HG02610 (cell line): ENCODE results near the gene GSPT1.
A peak's percentile ranks its signal among the peaks of the same experiment; 100 is the strongest.
"Not testable (repeated sequence)": the region's sequence is repeated elsewhere in the genome, so short reads cannot be mapped to it uniquely, and the experiment has no call there.

Source experiments
- ATAC-seq: cut with Tn5 transposase; IDR thresholded peaks from one replicate; pipeline ENCODE4 v1.9.1; 2021; ENCODE audit warnings: mild to moderate bottlenecking, moderate library complexity; ENCODE audit not compliant: unreplicated experiment

Gene GSPT1

GRCh38 chr16:11915644-11916523, at the start of gene GSPT1:
Gene GSPT1 (minus strand): TSS chr16:11915956. CDS start chr16:11915720, 236 bp downstream.
- peak; percentile 86 for ATAC-seq

- ATAC-seq = peak; percentile 81
Observed at GRCh38 chr16:11964761-11965551, 49.2 kb upstream of the GSPT1 start, which contains the start of gene TNFRSF17. Gene TNFRSF17 (plus strand): TSS chr16:11965210. CDS start chr16:11965325, 115 bp downstream.

GRCh38 chr16:11963706-11964105, 48.0 kb upstream of the GSPT1 start:
- ATAC-seq = no peak

GRCh38 chr16:11962978-11963377, 47.2 kb upstream of the GSPT1 start:
- not testable (repeated sequence) for ATAC-seq

DNA sequence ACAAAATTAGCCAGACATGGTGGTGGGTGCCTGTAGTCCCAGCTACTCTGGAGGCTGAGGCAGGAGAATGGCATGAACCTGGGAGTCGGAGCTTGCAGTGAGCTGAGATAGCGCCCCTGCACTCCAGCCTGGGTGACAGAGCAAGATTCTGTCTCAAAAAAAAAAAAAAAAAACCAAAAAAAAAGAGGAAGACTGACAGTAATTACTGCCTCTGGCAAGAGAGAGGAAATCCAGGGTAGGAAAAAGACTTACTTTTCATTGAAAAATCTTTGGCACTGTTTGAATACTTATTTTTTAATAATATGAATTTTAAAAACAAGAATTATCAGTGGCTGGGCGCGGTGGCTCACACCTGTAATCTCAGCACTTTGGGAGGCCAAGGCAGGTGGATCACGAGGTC, 46.7 kb upstream of the GSPT1 start:
- ATAC-seq = not testable (repeated sequence)

- no peak for ATAC-seq
Observed at GRCh38 chr16:11957591-11958395, 42.0 kb upstream of the GSPT1 start.

DNA sequence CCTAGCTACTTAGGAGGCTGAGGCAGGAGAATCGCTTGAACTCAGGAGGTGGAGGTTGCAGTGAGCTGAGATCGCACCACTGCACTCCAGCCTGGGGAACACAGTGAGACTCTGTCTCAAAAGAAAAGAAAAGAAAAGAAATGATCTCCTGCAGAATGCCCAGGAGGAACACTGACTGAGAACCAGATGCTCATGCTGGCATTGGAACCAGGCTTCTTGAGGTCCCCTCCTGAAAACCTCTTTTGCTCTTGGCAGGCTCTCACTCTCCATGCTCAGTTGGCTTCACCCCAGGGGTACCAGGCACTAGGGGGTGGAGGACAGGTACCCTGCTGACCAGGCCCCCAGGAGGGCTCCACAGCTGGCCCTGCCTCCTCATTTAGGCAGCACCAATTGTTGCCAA, 40.8 kb upstream of the GSPT1 start:
- no peak for ATAC-seq

GRCh38 chr16:11955713-11956123, 40.0 kb upstream of the GSPT1 start:
- ATAC-seq = no peak

DNA sequence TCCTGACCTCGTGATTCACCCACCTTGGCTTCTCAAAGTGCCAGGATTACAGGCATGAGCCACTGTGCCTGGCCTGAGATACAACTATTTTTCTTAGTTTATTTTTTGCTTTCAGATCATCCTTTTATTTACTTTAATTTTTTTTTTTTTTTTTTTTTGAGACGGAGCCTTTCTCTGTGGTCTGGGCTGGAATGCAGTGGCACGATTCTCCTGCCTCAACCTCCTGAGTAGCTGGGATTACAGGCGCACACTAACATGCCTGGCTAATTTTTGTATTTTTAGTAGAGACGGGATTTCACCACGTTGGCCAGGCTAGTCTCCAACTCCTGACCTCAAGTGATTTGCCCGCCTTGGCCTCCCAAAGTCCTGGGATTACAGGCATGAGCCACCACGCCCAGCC, 37.8 kb upstream of the GSPT1 start:
- ATAC-seq = not testable (repeated sequence)

GRCh38 chr16:11950388-11950787, 34.6 kb upstream of the GSPT1 start:
- no peak for ATAC-seq

GRCh38 chr16:11949527-11949926, 33.8 kb upstream of the GSPT1 start:
- peak; percentile 70 for ATAC-seq

DNA sequence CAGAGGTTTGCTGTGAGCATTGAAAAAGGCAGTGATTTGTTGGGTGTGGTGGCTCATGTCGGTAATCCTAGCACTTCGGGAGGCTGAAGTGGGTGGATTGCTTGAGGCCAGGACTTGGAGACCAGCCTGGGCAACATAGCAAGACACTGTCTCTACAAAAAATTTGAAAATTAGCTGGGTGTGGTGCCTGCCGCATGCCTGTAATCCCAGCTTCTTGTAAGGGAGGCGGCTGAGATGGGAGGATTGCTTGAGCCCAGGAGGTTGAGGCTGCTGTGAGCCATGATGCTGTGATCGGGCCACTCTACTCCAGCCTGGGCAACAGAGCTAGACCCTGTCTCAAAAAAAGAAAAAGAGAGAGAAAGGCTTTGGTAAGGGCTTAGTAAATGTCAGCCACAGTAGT, 33.1 kb upstream of the GSPT1 start:
- ATAC-seq = no peak

DNA sequence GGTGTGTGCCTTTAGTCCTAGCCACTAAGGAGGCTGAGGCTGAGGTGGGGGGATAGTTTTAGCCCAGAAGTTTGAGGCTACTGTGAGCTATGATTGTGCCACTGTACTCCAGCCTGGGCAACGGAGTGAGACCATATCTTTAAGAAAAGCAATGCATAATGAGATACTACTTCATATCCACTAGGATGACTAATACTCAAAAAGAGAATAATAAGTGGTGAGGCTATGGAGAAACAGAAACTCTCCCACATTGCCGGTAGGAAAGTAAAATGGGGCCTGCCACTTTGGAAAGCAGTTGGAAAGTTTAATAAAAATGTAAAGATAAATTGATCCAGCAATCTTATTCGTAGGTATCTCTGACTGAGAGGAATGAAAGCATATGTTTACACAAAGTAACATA, 30.7 kb upstream of the GSPT1 start:
- no peak for ATAC-seq

DNA sequence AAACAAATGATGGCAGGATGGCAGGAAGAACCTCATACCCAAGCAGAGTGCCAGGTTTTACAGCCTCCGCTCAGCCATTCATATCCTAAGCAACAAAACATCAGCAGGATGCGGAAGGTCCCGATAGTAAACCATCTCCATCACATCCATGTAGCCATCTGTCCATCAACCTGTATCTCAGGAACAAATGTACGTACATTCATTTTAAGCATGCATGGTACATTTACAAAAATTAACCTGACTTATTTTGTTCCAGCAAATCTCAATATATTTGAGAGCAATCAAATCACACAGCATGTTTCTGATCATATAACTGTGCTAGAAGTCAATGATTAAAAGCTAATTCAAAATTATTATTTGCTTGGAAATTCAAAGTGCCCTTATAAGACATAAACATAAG, 26.2 kb upstream of the GSPT1 start, which contains the start of gene NPIPB2:
TSS of gene NPIPB2 (minus strand) at position 101 of the 400 bp plus-strand sequence. CDS start at position 101, 0 bp downstream.
- ATAC-seq = not testable (repeated sequence)

- not testable (repeated sequence) for ATAC-seq
Observed at GRCh38 chr16:11927350-11927749, 11.6 kb upstream of the GSPT1 start.

GRCh38 chr16:11924046-11924445, 8.3 kb upstream of the GSPT1 start:
- ATAC-seq = not testable (repeated sequence)

- ATAC-seq = no peak
Observed at GRCh38 chr16:11916524-11917285, 949 bp upstream of the GSPT1 start.

- peak; percentile 23 for ATAC-seq
Observed at GRCh38 chr16:11915114-11915643, 577 bp downstream of the GSPT1 start.

GRCh38 chr16:11914210-11915113, 1.3 kb downstream of the GSPT1 start:
- ATAC-seq = no peak
